Neural crest cell (in vitro differentiated cells): Measurements from ENCODE around the gene MYO5A. TPM values are rescaled to one million over a fixed set of nuclear protein-coding genes. Genes with fewer than 3 reads are reported as not detected.
A peak's percentile ranks its signal among the peaks of the same experiment; 100 is the strongest.

Experiments
- DNase-seq: peaks from one replicate; pipeline ENCODE4 v3.0.0; 2021; ENCODE audit warnings: low read depth, mixed read lengths, low spot score
- H3K27ac Mint-ChIP-seq: one replicate; pipeline ENCODE4 v1.8.0; 2021; ENCODE audit warnings: mild to moderate bottlenecking, mixed read lengths; ENCODE audit not compliant: unreplicated experiment
- H3K27me3 Mint-ChIP-seq: 2 replicates; pipeline ENCODE4 v1.8.0; 2021; ENCODE audit warnings: low read depth, mild to moderate bottlenecking, mixed read lengths
- H3K36me3 Mint-ChIP-seq: 2 replicates; pipeline ENCODE4 v1.8.0; 2021; ENCODE audit warnings: low read depth, mild to moderate bottlenecking, mixed read lengths
- H3K4me1 Mint-ChIP-seq: 2 replicates; pipeline ENCODE4 v1.8.0; 2021; ENCODE audit warnings: mixed read lengths
- H3K4me3 Mint-ChIP-seq: one replicate; pipeline ENCODE4 v1.8.0; 2021; ENCODE audit warnings: mild to moderate bottlenecking, mixed read lengths
- H3K9me3 Mint-ChIP-seq: 2 replicates; pipeline ENCODE4 v1.8.0; 2021; ENCODE audit warnings: mixed read lengths
- microRNA-seq: library from miRNA; unstranded; fragments of <30 nt; microRNA quantifications from one replicate; pipeline ENCODE4, GENCODE V29; 2020
- total RNA-seq: library from RNA; stranded (reverse); gene quantifications from 2 replicates; pipeline ENCODE4 v1.2.1, GENCODE V29; 2021
- TF ChIP-seq, protein P1 (sequence below): fragments of 200-600 bp; sonication (generic); conservative IDR thresholded peaks from 2 replicates; pipeline ENCODE4 v1.5.0; 2021; ENCODE audit warnings: antibody characterized with exemption, mild to moderate bottlenecking

MYO5A gene
- total RNA-seq, 1 donor from 2014 or later = 29.1 TPM

DNA sequence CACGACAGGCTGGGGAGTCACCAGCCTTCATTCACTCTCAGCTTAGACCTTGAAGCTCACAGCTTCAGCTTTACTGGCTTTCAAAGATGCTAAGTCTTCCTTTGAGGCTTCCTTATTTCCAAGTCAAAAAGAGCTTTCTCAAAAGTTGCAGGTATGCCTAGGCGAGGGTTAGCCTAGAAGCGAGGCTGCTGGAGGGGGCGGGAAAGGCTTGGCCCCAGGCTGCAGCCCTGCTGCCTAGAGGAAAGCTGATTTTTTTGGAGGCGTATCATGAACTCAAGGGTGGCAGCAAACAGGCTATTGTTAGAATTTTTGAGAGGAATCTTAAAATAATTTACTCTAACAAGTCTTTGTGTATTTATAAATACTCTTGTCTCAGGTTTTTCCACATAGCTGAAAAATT lies 270.2 kb downstream of the MYO5A start:
- no peak for DNase-seq
- peaks cover 5% of the 10 kb centered on the region for H3K36me3 Mint-ChIP-seq
- TF ChIP-seq, protein P1, sequence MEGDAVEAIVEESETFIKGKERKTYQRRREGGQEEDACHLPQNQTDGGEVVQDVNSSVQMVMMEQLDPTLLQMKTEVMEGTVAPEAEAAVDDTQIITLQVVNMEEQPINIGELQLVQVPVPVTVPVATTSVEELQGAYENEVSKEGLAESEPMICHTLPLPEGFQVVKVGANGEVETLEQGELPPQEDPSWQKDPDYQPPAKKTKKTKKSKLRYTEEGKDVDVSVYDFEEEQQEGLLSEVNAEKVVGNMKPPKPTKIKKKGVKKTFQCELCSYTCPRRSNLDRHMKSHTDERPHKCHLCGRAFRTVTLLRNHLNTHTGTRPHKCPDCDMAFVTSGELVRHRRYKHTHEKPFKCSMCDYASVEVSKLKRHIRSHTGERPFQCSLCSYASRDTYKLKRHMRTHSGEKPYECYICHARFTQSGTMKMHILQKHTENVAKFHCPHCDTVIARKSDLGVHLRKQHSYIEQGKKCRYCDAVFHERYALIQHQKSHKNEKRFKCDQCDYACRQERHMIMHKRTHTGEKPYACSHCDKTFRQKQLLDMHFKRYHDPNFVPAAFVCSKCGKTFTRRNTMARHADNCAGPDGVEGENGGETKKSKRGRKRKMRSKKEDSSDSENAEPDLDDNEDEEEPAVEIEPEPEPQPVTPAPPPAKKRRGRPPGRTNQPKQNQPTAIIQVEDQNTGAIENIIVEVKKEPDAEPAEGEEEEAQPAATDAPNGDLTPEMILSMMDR = no peak
- H3K4me1 Mint-ChIP-seq = peaks cover 39% of the 10 kb centered on the region
- H3K9me3 Mint-ChIP-seq = no peaks in the 10 kb centered on the region
- H3K4me3 Mint-ChIP-seq = no peak overlapping the region
- H3K27ac Mint-ChIP-seq = no peak overlapping the region
- H3K27me3 Mint-ChIP-seq = no peaks in the 10 kb centered on the region

DNA sequence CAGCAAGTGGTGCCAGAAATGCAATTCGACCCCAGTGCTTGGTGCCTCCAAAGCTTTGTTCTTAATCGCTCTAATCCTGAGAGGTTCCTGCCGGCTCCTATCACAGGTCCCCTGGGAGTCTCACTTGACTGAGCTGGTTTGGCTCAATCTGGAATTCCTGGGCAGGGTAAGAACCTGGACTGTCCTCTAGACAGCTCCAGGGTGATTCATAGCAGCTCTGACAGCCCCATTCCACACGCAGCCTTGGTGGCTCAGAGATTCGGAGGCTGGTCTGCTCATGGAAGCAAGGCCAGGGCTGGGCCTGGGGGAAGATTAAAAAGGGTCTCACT lies 271.0 kb downstream of the MYO5A start:
- Mint-ChIP-seq H3K27ac (peak overlapping the region; percentile 9), H3K36me3 (peaks cover 2% of the 10 kb centered on the region), H3K4me3 (no peak overlapping the region), H3K27me3 (no peaks in the 10 kb centered on the region), H3K9me3 (no peaks in the 10 kb centered on the region), H3K4me1 (peaks cover 32% of the 10 kb centered on the region)
- TF ChIP-seq, protein P1 = no peak
- DNase-seq = no peak

Small RNAs within 50 kb of the gene (microRNA-seq; reads per million reads assigned to microRNA genes)
- 5.3 reads per million for gene MIR1266

Other genes starting within 250 kb of the MYO5A start
- gene MYO5C, start 233.1 kb downstream of the MYO5A start, total RNA-seq = 7.7 and 7.8 TPM in 2 replicates
- gene ARPP19, start 40.1 kb upstream of the MYO5A start, total RNA-seq = 208 and 213 TPM in 2 replicates
- gene ATOSA, start 150.5 kb upstream of the MYO5A start, total RNA-seq = 14.9 and 15.8 TPM in 2 replicates